PFSK-1 (cell line): ENCODE measurements around the gene CD247.

Experiments used
- FOXP2 ChIP-seq: optimal IDR thresholded peaks from 2 replicates; pipeline ENCODE3; 2011; ENCODE audit warnings: borderline replicate concordance, control low read depth, inconsistent platforms; ENCODE audit not compliant: insufficient read depth; ENCODE audit errors: extremely low read length, extremely low read depth
- POLR2AphosphoS5 ChIP-seq: IDR thresholded peaks from 2 replicates; pipeline ENCODE4 v1.6.1; 2012; ENCODE audit warnings: low read depth, mild to moderate bottlenecking, control low read depth, low read length, moderate library complexity
- SIN3A ChIP-seq: IDR thresholded peaks from 2 replicates; pipeline ENCODE4 v1.6.1; 2012; ENCODE audit warnings: mild to moderate bottlenecking, low read length, moderate library complexity, borderline replicate concordance; ENCODE audit not compliant: insufficient read depth
- TAF1 ChIP-seq: IDR thresholded peaks from 2 replicates; pipeline ENCODE4 v1.6.1; 2012; ENCODE audit warnings: low read length, control low read depth, borderline replicate concordance; ENCODE audit not compliant: insufficient read depth
- TF ChIP-seq, protein P1 (sequence below), 2 experiments: IDR thresholded peaks; 2 replicates each; pipeline versions ENCODE4 v1.6.1 to v1.8.0; 2011 to 2012; ENCODE audit warnings: low read depth in 2 of 2, low read length in 2 of 2, control low read depth in 1 of 2, inconsistent platforms in 1 of 2, mild to moderate bottlenecking in 1 of 2, moderate library complexity in 1 of 2; ENCODE audit not compliant: insufficient read depth in 1 of 2

CD247 gene

DNA sequence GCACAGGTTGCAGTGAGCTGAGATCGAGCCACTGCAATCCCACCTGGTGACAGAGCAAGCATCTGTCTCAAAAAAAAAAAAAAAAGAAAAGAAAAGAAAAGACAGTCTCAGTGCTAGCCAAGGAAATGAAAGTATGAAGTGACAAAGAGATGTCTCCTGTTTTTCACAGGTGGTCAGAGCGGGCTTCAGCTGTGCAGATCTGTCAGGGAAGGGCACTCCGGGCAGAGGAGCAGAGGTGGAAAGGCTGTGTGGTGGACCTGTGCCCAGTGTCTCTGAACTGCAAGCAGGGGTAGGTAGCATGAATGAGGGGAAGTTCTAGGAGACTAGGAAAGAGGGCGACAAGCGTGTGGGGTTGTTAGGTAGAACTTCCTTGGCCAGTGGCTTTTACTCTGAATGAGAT lies 67.5 kb downstream of the CD247 start:
- TF ChIP-seq TAF1 = no peak
- TF ChIP-seq, protein P1, sequence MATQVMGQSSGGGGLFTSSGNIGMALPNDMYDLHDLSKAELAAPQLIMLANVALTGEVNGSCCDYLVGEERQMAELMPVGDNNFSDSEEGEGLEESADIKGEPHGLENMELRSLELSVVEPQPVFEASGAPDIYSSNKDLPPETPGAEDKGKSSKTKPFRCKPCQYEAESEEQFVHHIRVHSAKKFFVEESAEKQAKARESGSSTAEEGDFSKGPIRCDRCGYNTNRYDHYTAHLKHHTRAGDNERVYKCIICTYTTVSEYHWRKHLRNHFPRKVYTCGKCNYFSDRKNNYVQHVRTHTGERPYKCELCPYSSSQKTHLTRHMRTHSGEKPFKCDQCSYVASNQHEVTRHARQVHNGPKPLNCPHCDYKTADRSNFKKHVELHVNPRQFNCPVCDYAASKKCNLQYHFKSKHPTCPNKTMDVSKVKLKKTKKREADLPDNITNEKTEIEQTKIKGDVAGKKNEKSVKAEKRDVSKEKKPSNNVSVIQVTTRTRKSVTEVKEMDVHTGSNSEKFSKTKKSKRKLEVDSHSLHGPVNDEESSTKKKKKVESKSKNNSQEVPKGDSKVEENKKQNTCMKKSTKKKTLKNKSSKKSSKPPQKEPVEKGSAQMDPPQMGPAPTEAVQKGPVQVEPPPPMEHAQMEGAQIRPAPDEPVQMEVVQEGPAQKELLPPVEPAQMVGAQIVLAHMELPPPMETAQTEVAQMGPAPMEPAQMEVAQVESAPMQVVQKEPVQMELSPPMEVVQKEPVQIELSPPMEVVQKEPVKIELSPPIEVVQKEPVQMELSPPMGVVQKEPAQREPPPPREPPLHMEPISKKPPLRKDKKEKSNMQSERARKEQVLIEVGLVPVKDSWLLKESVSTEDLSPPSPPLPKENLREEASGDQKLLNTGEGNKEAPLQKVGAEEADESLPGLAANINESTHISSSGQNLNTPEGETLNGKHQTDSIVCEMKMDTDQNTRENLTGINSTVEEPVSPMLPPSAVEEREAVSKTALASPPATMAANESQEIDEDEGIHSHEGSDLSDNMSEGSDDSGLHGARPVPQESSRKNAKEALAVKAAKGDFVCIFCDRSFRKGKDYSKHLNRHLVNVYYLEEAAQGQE (IDR thresholded peaks at IDR 0.05; ENCODE audit: insufficient read depth in 1 of 2, low read depth in 2 of 2, low read length in 2 of 2) = no peak
- no peak for TF ChIP-seq POLR2AphosphoS5
- TF ChIP-seq SIN3A = no peak

DNA sequence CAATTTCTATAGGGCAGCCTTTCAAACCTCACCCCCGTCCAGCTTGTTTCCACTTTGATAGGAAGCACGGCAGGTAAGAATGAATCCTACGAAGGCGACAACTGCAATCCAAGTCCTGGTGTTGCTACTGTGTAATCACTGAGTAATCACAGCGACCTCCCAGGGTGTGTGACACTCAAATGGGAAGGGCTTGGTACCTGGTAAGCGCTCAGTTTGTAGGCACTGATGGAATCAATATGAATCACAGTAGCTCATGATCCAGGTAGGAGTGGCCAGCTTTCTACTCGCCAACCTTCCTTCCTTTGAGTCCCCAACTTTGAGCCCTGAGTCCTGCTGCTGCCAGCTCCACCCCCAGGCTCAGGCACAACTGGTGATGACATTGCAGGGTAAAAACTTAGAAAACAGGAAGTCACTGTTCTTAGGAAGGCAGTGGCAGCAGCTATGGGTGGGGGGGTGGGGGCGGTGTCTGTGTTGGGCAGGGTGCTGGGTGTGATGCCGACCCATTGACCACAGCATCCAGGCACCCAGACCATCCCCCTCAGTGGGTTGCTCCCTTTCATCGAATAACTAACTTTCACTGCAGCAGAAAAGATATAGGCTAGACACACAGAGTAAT lies 70.7 kb downstream of the CD247 start:
- TF ChIP-seq, protein P1 (IDR thresholded peaks at IDR 0.05; ENCODE audit: insufficient read depth in 1 of 2, low read depth in 2 of 2, low read length in 2 of 2) = no peak
- no peak for TF ChIP-seq POLR2AphosphoS5
- no peak for TF ChIP-seq TAF1
- no peak for TF ChIP-seq FOXP2
- TF ChIP-seq SIN3A = no peak

DNA sequence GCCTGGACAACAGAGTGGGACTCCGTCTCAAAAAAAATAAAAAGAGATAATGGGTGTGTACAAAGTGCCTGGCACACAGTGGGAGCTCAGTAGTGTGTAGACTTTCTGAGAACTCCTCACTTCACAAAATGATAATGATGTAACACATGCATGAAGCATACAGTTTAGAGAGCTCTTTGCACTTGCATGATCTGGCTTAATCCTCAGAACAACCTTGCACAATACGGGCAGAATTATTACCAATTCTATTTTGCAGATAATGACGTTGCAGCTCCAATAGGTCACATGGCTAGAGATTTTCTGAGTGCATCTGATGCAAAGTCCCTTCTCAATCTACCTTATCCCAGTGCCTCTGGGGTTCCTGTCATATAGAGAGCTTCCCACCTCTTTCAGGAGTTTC lies 71.4 kb downstream of the CD247 start:
- TF ChIP-seq FOXP2 = no peak
- no peak for TF ChIP-seq POLR2AphosphoS5
- TF ChIP-seq, protein P1 (IDR thresholded peaks at IDR 0.05; ENCODE audit: insufficient read depth in 1 of 2, low read depth in 2 of 2, low read length in 2 of 2) = no peak
- no peak for TF ChIP-seq SIN3A
- no peak for TF ChIP-seq TAF1

DNA sequence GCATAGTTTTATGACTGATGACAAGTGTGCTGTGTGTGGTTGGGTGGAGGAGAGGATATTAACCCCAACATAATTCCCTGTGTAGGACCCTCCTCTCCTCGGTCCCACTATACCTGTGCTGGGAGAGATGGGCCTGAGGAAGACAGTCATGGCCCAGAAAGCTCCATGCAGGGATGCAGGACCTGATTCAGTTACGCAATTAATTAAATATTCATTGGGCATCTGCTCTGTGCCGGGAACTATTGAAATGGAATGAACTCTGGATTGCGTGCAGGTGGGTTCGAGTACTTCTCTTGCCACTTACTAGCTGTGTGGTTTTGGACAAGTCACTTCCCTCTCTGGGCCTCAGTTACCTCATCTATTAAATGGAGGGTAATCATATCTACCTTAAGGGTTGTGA lies 74.6 kb downstream of the CD247 start:
- TF ChIP-seq POLR2AphosphoS5 (no peak), SIN3A (no peak), FOXP2 (no peak), TAF1 (no peak)
- TF ChIP-seq, protein P1 (IDR thresholded peaks at IDR 0.05; ENCODE audit: insufficient read depth in 1 of 2, low read depth in 2 of 2, low read length in 2 of 2) = no peak
